Spleen (tissue), 7 donors: Measurements from ENCODE around the gene TNFSF11.

Experiments used
- CTCF ChIP-seq, 11 experiments: fragments of 200-600 bp in 7 of 11; fragments of 450-650 bp in 4 of 11; sonication (generic) in 4 of 11; IDR thresholded peaks in 8 of 11; conservative IDR thresholded peaks in 3 of 11; 1 replicate in 7 of 11; 2 replicates in 4 of 11; pipeline versions ENCODE4 v1.4.0 to v1.8.0; 2016 to 2021; ENCODE audit warnings: antibody characterized with exemption in 11 of 11, inconsistent platforms in 4 of 11, mild to moderate bottlenecking in 1 of 11
- POLR2AphosphoS5 ChIP-seq, 3 donors: sonication (generic); formaldehyde crosslinking; IDR thresholded peaks; one replicate each; pipeline ENCODE4 v1.5.1; 2017; ENCODE audit warnings: antibody characterized with exemption in 3 of 3
- donor health status: DM: no; HTN: no; CAD: no; lungs with moderate emphysema.
- donor health status: DM: no; HTN: no; CAD: no.
- donor health status: DM: no; HTN: no; CAD: no.

- TF ChIP-seq CTCF (IDR thresholded peaks at IDR 0.05 in 8 of 11, conservative IDR thresholded peaks at IDR 0.05 in 3 of 11) (peak; percentile 48 to 87 (median 73)), POLR2AphosphoS5 (IDR thresholded peaks at IDR 0.05) (no peak)
Measured at GRCh38 chr13:42594481-42595252, 20.7 kb downstream of the TNFSF11 start.
